HG03432 (cell line): ENCODE results near the gene SNCAIP.
"Not testable (repeated sequence)": the region's sequence is repeated elsewhere in the genome, so short reads cannot be mapped to it uniquely, and the experiment has no call there.

Experiments used
- ATAC-seq: cut with Tn5 transposase; IDR thresholded peaks from one replicate; pipeline ENCODE4 v1.9.1; 2021; ENCODE audit warnings: mild to moderate bottlenecking, moderate library complexity; ENCODE audit not compliant: unreplicated experiment

Gene SNCAIP

DNA sequence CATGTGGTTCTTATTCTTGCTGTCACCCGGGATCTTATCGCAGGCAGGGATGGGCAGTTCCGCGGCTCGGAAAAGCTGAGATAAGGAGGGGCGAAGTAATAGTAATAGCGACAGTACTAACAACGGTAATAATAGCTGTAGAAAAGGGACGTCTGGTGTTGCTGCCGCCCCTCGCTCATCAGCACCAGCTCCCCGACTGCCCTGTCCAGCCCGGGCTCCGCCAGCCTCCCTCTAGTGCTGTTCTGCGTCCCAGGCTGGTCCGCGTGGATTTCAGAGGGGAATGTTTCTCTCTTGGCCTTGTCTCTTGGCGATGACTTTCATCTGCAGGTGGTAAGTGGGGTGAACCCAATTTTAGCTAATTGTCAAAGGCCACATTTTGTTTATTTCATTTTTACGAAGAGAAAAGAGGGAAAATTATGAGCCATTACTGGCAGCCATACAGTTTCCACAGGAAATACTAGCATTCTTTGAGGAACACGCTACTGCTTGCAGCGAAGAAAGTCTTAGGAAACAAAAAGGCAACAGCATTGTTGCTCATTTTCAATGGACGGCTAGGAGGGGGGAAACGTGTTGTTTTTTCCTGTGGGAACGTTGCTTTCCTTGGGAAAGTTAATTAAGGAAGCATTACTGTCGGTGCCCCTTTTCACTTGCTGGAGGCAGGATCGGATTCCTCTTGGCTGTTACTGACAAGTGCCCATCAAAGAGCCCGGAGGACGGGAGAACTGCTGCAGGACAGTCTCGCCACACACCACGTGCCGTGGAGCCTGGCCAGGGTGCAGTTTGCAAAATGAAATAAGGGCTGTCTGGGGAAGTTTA is 762 bp downstream of the SNCAIP start:
- peak; percentile 28 for ATAC-seq

DNA sequence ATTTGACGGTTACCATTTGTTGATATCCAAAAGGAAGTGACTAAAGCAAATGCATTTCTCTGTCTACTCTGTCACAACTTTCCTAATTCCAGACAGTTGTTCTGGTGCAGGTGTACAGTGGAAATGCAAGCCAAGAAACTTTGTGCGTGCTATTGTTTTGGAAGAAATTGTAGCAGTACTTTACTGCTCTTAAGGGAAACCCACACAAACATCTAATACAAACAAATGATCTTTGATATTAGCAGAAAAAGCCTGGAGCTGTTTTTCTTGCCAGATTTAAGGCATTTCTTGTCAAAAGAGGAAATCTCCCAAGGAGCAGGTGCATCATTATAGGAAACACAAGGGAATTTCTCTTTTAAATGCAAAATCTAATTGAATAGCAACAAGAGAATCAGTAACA is 2.0 kb downstream of the SNCAIP start:
- ATAC-seq, result no peak

DNA sequence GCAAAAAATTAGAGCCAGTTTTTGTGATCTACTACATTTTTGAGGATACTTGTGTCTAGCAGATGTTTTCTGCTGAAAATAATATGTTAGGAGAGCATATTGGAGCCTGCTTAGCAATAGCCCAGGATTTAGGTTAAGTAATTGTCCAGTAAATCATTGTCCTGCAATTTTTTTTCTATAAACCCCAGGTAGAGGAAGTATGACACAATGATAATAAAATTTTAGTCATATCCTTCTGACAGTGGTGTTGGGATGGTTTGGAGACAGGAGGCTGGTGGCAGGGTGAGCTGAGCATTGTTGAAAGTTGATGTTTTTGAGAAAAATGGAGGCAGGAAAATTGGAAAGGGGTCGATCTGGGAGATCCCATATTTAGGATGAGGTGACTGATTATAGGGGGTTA is 3.5 kb downstream of the SNCAIP start:
- ATAC-seq, result no peak

DNA sequence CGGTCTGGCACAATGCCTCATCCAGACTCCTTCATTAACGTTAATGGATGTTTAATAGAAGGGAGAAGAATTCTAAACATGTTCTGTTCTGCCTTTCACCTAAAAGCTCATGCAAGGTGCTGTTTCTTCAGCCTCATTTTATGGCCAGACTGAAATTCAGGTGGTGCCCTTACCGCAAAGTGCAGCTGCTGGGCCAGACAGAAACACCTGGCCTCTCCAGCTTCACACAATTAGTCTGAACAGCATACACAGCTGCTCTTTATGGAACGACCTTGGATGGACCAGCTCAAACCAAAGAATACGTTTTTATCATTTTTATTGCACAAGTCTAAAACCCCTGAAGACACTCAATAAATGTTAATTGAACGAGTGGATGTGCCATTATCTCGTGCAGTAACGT is 4.6 kb downstream of the SNCAIP start:
- no peak for ATAC-seq

DNA sequence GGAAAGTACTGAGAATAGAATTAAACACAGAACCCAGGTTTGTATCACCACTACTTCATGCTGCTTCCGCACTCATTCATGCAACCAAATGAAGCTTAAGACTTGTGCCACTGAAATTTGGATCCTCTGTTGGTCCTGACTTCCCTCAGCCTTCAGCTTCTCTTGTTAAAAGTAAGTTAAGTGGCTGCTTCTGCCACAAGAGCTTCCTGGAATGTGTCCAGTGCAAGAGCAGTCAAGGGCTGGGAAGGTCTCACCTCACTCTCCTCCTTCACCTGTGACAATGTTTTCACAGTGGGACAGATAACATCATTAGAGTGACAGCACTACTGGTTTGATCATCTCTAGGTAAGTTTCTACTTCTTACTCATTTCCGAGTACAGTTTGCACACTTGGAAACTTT is 7.9 kb downstream of the SNCAIP start:
- no peak for ATAC-seq

DNA sequence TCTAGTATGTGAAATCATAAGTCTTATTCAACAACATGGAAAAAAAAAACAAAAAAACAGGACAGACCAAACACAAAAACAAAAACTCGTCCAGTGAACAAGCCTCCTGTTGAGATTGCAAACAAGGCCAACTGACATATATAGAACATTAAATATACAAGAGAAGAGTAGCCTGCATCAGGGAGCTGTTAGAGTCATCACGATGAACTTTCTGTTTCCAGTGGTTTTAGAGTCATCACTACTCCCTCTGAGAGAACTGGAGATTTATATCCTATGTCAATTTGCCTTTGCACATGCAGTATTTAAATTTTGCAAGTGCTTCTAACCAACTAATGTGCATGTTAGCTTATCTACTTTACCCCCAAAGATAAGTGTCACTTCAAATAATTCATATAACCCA is 9.9 kb downstream of the SNCAIP start:
- ATAC-seq, result no peak

DNA sequence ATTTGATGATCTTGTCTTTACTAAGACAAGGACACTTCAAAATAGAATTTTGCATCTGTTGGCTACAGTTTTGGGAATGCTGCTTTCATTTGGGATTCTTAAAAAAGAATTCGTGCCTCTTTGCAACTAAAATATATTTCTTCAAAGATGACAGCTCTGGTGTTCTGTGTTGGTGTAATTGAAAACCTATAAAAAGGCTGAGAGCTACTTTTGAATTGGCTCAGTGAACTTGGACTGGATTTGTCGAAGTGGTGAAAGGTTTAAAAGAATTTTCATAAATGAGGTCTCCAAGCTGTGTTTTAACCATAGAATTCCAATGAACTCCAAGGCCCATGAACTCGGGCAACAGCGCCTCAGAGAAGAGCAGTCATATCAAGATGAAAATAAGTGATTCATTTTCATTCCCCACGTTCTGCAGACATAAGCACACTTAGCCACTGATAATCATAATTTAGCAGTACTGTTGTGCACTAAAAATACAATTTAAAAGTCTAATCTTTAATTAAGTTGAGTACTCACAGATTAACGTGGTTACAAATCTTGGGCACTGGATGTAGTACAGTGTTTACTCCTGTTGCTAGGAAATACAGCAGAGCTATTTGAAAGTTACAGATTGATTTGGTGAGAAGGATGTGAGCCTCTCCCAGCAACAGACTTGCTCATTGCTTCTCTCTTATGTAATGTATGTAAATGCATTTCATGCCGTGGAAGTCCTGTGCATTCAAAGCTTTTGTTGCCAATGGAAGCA is 10.9 kb downstream of the SNCAIP start:
- ATAC-seq, result no peak

DNA sequence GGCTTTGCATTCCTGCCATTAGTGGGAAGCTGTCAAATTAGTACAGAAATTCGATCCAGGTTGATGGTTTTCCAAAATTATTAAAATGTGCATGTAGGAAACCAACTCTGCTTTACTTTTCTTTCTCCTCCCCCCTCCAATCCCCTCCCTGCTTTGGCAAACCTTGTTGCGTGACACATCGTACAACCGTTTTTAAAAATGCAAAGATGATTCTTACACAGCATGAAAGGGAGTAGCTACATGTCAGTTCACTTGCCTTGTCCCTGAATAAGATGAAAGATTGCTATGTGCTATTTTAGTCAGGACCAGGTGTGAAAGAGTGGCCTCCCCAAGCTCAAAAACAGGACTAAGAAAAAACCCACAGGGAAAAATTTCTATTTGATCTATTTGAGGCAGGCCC is 11.7 kb downstream of the SNCAIP start:
- no peak for ATAC-seq

DNA sequence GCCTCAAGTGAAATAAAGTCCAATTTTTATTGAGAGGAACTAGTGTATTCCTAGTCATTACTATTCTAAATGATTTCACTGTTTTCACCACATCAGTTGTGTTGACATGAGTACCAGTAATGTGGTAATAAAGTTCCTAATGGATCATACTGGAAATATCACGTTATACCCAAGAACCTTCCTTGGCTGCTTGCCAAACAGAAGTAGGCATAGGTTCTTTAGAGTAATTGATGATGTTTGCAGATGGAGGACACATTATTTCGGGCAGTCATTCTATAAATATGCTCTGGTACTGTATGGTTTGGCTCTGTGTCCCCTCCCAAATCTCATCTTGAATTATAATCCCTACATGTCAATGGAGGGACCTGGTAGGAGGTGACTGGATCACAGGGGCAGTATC is 15.1 kb downstream of the SNCAIP start:
- no peak for ATAC-seq

DNA sequence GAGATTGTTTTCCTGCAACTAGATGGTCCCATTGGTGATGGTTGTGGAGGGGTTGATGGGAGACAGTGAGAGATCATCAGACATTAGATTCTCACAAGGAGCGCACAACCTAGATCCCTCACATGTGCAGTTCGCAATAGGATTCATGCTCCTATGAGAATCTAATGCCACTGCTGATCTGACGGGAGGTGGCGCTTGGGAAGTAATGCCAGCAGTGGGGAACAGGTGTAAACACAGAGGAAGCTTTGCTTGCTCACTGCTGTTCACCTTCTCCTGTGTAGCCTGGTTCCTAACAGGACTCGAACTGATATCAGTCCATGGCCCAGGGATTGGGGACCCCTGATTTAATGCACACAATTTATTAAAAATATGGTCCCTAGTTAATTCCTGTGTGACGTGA is 18.8 kb downstream of the SNCAIP start:
- no peak for ATAC-seq

DNA sequence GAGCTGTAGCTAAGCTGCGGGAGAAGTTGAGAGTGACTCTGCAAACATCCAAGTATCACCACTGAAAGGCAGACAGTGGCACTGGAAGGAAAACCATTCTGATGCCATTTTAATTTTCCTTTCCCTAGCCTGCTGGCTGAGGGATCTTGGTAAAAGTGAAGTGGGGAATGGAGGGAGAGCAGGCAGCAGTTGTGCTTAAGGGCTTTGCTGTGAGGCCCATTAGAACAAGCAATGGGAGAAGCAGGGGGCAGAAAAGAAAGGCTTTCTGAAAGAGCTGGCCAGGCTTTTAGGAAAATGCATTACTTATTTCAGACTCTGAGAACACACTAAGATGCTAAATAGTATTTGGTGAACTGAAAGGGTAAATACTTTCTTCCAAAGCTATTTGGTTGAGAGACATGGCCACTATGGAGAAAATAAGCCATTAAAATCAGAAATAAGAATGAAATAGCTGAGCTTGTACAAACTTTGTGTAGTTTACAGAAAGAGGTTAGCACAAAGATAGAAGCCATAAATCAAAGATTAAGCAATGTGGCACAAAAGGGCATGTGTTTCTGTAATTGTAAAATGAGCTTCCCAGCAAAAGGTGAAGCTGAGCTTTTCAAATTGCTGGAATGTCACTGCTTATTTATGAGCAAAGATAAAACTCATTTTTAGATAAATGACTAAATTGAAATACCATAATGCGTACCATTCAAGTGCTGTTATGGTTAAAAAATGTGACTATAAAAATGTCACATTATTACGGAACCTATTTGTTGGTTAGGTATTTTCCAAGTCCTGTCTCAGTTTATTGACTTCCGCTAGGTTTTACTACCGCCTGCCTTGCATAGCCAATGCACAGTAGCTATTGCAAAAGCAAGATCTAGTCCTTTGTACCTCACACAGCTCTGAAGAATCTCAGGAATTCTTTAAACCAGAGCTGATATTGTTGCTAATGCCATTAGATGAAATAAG is 20.8 kb downstream of the SNCAIP start:
- no peak for ATAC-seq

DNA sequence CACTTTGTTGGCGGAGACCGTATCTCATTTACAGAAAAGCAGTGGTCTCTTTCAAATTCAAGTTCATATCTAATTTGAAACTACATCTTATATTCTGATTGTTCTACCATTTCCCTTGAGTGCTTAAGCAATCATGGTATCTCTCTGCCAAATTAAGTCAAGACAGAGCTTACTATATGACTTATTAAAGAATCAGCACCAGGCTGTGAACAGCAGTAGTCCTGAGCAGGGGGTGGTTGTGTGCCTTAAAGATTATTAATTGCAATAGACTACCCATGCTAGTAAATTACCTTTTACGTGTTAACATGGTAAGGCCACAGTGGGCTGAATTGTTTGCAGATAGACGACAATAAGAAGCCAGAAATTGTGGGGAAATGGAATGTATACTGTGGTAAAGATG is 21.5 kb downstream of the SNCAIP start:
- no peak for ATAC-seq

DNA sequence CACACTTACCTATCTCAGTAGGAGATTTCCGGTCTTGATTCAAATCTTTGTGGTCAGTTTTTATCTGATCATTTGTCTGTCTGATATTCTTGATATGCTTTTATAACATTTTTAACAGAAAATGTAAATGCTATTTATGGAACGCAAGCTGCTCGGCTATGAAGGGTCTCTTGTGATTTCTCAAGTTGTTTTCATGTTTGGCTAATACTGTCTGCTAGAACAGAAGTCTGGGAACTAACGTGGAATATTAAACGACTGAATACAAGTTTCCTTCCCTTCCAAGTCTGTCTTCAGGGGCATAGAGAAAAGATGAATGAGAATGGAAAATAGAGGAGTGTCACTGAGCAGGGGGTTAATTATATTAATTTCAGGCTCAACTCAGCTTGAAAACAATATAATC is 27.6 kb downstream of the SNCAIP start:
- ATAC-seq, result no peak

DNA sequence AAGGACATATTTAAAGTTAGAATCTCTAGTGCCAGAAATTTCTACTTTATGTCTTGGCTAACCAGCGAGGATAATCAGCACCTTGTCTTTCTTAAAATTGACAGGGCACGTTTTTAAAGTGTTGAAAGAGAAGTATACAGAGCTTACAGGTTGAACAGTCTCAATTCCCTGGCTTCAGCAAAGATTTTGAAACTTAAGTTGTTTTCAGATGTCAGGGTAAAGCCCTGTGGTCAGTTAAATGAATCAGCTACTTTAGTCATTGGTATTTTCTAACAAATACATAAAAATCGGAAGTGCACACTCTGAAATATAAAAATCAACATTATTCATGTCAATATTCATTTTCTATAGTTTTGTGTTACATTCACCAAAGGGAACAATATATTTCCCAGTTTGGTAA is 29.1 kb downstream of the SNCAIP start:
- ATAC-seq, result peak; percentile 65

DNA sequence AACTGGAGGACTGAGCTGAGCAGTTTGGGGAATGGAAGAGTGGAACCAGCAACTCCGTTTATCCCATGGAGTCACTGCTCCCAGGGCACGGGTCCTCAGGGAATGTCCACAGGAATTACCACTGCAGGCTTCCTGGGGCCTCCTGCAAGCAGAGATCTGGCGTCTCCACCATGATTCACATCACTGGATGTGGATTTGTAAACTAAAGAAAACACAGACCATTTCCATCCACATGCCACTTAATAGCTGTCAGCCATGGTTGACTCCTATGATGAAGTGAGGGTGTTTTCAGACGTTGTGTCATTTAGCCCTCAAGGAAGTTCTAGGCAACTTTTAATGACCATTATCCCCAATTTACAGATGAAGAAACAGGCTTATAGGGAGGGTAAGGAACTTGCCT is 30.2 kb downstream of the SNCAIP start:
- no peak for ATAC-seq

DNA sequence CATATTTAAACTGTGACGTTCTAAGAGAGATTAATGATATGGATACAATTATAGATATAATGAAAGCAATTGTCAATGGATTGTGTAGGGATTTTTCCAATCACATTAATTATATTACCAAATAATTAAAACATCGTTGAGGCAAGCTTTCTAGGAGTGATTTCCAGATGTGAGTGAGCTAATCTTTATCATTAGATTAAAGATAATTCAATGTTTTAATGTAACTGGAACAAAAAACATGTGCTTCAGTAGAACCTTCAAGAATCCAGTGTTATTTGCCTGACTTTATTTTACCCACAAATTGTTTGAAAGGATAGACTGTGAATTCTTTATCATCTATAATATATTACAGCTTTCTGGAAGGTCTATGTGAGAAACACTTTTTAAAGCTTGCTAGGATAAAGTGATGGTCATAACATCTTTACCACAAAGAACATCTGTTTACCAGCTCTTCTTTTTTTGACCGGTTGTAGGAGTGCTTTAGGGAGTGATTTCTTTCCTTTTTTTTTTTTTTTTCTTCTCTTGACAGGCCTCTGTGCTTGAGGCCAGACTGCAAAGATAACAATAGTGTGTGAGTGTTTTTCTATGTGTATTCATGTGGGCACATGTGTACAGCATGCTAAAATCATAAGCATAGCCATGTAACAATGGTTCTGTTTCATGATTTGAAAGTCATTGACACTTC is 35.0 kb downstream of the SNCAIP start:
- ATAC-seq, result no peak

DNA sequence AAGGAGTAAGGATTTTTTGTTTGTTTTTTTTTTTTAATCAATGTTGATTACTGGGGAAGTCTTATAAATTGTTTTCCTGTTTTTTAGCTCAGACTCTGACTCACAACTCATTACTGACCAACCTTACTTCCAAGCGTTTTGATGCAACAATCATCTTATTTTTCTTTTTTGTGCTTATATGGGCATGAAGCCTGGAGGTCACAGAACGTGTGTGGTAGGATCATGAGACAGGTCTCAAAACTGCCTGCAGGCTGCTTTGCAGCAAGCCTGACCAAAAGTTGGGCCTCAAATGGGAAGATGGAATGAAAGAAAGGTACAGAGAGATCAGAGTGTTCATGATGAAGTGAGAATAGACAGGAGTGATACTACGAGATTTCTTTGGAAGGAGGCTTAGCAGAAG is 38.5 kb downstream of the SNCAIP start:
- no peak for ATAC-seq

DNA sequence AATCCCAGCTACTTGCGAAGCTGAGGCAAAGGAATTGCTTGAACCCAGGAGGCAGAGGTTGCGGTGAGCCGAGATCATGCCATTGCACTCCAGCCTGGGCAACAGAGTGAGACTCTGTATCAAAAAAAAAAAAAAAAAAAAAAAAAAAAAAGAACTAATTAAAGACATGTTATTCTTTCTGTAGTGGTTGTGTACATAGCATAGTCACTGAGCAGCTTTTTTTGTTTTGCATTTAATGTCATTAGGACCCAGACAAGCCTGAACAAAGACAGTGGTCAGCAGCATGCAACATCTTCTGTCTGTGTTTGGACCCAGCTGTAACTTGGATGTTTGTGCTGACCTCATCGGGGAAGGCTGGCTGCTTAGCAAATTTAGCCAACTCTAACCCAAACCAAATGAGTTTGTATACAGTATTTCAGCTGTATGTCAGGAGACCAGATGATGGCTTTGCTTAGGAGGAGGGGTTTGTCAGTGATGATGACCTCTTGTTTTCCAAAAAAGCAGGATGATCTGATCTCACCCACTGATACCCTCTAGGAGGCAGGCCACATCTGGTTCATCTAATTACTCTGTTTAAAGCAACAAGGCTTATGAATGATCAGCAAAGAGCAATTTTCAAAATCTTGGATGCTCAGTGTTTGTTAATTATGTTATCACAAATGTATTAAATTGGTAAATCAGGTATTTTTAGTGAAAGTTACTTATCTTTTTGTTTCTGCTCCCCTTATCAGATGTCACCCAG is 39.5 kb downstream of the SNCAIP start:
- ATAC-seq, result no peak

DNA sequence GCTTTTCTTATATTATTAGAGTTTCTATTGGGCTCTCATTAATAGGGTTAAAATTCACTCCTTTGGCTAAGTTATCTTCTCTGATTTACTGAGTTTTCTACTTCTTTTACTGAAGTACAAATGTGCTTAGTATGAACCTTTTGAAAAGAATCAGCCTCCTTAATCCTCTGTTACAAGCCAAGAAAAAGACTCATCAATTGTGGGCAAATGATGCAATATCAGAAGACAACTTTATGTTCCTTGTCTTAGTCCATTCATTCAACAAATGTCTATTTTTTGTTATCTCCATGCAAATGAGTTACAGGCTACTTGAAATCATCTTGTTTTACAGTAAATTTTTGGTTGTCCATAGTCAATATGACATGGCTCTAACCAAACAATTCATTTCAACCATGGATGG is 40.3 kb downstream of the SNCAIP start:
- no peak for ATAC-seq

DNA sequence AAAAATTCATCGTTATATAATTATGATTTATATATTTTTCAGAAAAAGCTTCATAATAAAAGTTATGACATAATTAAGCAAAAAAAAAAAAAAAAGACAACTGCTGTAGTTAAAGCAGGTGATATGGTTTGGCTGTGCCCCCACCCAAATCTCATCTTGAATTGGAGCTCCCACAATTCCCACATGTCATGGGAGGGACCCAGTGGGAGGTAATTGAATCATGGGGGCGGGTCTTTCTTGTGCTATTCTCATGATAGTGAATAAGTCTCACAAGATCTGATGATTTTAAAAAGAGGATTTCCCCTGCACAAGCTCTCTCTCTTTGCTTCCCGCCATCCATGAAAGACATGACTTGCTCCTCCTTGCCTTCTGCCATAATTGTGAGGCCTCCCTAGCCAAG is 41.3 kb downstream of the SNCAIP start:
- not testable (repeated sequence) for ATAC-seq
